ENCODE measurements around the gene ADAM8. TPM values are rescaled to one million over a fixed set of nuclear protein-coding genes. Genes with fewer than 3 reads are reported as not detected.

The ADAM8 gene
- total RNA-seq, 2 experiments from 2014 or later, result 10.0 to 16.3 TPM

DNA sequence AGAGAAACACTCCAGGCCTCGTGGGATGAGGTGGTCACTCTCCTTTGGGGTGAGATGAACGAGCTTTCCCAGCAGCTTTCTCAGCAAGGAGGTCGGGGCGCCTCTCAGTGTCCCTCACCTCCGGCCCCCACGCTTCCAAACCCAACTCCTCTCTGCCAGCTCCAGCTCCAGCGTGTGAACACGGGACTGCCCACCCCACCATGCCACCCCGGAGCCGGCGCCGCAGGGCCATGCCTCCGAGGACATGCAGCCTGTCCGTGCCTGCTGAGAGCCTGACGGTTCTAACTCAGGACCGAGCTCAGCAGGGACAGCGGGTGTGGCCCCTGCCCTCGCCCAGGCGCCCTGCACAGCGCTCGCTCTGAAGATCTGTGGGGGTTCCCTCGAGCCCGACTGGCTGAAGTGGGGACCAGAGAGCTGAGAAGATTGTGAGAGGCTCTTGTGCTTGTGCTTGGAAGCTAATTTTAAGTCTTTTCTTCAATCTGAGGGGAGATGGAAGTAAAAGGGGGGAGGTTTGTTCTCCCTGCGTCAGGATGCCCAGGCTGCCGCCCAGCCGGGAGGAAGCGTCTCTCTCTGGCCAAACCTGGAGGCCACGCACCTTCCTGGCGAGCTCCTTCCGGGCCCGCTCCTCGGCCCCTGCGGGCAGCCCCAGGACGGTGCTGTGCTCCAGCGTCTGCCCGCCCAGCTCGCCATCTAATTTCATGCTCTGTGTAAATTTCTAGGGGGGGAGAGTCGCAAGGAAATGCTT is 5.1 kb upstream of the ADAM8 start:
- Histone ChIP-seq H3K9me2 (ENCODE audit: insufficient read depth, low read length) (no peaks in the 10 kb centered on the region), H3K4me2 (ENCODE audit: low read length) (no peak overlapping the region), H4K20me1 (ENCODE audit: insufficient read depth, low read length) (no peaks in the 10 kb centered on the region), H3K79me2 (ENCODE audit: insufficient read depth, low read depth, low read length) (no peaks in the 10 kb centered on the region), H3K9me3 (ENCODE audit: low read length) (no peaks in the 10 kb centered on the region), H3K4me3 (ENCODE audit: low read depth, low read length, poor library complexity, severe bottlenecking) (no peak overlapping the region), H3K36me3 (ENCODE audit: insufficient read depth, low read length) (peaks cover 40% of the 10 kb centered on the region), H2AFZ (ENCODE audit: low read length) (no peak overlapping the region), H3K27ac (ENCODE audit: low read depth, low read length, poor library complexity, severe bottlenecking) (no peak overlapping the region), H3K4me1 (ENCODE audit: insufficient read depth, low read length, poor library complexity, severe bottlenecking) (peaks cover 22% of the 10 kb centered on the region)
- CTCF ChIA-PET (ENCODE audit: unreplicated experiment), result no interaction called here
- no TSS peak for BruUV-seq (replicated peaks)
- no peak for TF ChIP-seq EZH2phosphoT487 (IDR thresholded peaks at IDR 0.05; ENCODE audit: borderline replicate concordance, low read depth, low read length)
- TF ChIP-seq, protein P1, sequence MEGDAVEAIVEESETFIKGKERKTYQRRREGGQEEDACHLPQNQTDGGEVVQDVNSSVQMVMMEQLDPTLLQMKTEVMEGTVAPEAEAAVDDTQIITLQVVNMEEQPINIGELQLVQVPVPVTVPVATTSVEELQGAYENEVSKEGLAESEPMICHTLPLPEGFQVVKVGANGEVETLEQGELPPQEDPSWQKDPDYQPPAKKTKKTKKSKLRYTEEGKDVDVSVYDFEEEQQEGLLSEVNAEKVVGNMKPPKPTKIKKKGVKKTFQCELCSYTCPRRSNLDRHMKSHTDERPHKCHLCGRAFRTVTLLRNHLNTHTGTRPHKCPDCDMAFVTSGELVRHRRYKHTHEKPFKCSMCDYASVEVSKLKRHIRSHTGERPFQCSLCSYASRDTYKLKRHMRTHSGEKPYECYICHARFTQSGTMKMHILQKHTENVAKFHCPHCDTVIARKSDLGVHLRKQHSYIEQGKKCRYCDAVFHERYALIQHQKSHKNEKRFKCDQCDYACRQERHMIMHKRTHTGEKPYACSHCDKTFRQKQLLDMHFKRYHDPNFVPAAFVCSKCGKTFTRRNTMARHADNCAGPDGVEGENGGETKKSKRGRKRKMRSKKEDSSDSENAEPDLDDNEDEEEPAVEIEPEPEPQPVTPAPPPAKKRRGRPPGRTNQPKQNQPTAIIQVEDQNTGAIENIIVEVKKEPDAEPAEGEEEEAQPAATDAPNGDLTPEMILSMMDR (conservative IDR thresholded peaks at IDR 0.05; ENCODE audit: low read length), result no peak
- POLR2A ChIA-PET, result no interaction called here
- intact Hi-C loops (cut with micrococcal nuclease; ENCODE audit: unreplicated experiment), result no loop called here
- no peak for DNase-seq (ENCODE audit: low spot score)

DNA sequence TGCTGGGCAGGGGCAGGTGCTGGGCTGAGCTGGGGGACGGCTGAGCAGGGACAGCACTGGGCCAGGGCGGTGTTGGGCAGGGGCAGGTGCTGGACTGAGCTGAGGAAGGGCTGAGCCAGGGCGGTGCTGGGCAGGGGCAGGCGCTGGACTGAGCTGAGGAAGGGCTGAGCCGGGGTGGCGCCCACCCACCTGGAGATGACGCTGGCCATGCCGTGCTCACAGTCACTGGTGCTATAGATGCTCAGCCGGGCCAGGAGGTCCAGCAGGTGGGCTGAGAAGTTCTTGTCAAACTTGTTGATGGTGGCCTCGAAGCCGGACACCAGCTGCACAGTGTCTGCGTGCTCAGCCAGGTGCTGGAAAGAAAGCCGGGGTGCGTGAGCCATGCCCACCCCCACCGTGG is 4.4 kb upstream of the ADAM8 start:
- Histone ChIP-seq H3K4me1 (ENCODE audit: insufficient read depth, low read length, poor library complexity, severe bottlenecking) (peaks cover 30% of the 10 kb centered on the region), H3K36me3 (ENCODE audit: insufficient read depth, low read length) (peaks cover 33% of the 10 kb centered on the region), H3K9me2 (ENCODE audit: insufficient read depth, low read length) (no peaks in the 10 kb centered on the region), H3K4me2 (ENCODE audit: low read length) (no peak overlapping the region), H4K20me1 (ENCODE audit: insufficient read depth, low read length) (no peaks in the 10 kb centered on the region), H3K4me3 (ENCODE audit: low read depth, low read length, poor library complexity, severe bottlenecking) (no peak overlapping the region), H3K79me2 (ENCODE audit: insufficient read depth, low read depth, low read length) (no peaks in the 10 kb centered on the region), H3K9me3 (ENCODE audit: low read length) (no peaks in the 10 kb centered on the region), H3K27ac (ENCODE audit: low read depth, low read length, poor library complexity, severe bottlenecking) (no peak overlapping the region), H2AFZ (ENCODE audit: low read length) (no peak overlapping the region)
- no peak for DNase-seq (ENCODE audit: low spot score)
- TF ChIP-seq EZH2phosphoT487 (IDR thresholded peaks at IDR 0.05; ENCODE audit: borderline replicate concordance, low read depth, low read length), result no peak
- TF ChIP-seq, protein P1 (conservative IDR thresholded peaks at IDR 0.05; ENCODE audit: low read length), result no peak
- no TSS peak for BruUV-seq (replicated peaks)
- ChIA-PET POLR2A (no interaction called here), CTCF (ENCODE audit: unreplicated experiment) (no interaction called here)
- intact Hi-C loops (cut with micrococcal nuclease; ENCODE audit: unreplicated experiment), result no loop called here

- Histone ChIP-seq H3K9me2 (ENCODE audit: insufficient read depth, low read length) (no peaks in the 10 kb centered on the region), H3K27ac (ENCODE audit: low read depth, low read length, poor library complexity, severe bottlenecking) (no peak overlapping the region), H3K79me2 (ENCODE audit: insufficient read depth, low read depth, low read length) (no peaks in the 10 kb centered on the region), H3K36me3 (ENCODE audit: insufficient read depth, low read length) (peaks cover 28% of the 10 kb centered on the region), H2AFZ (ENCODE audit: low read length) (no peak overlapping the region), H3K4me1 (ENCODE audit: insufficient read depth, low read length, poor library complexity, severe bottlenecking) (peaks cover 35% of the 10 kb centered on the region), H3K4me3 (ENCODE audit: low read depth, low read length, poor library complexity, severe bottlenecking) (no peak overlapping the region), H4K20me1 (ENCODE audit: insufficient read depth, low read length) (no peaks in the 10 kb centered on the region), H3K9me3 (ENCODE audit: low read length) (no peaks in the 10 kb centered on the region), H3K4me2 (ENCODE audit: low read length) (no peak overlapping the region)
- no peak for DNase-seq (ENCODE audit: low spot score)
- BruUV-seq (replicated peaks), result no TSS peak
- TF ChIP-seq, protein P1 (conservative IDR thresholded peaks at IDR 0.05; ENCODE audit: low read length), result no peak
- TF ChIP-seq EZH2phosphoT487 (IDR thresholded peaks at IDR 0.05; ENCODE audit: borderline replicate concordance, low read depth, low read length), result no peak
- ChIA-PET CTCF (ENCODE audit: unreplicated experiment) (interaction anchor here (0.6 kb wide), 1 partner anchor 26 kb away, joined by 3 read pairs; no protein-coding TSS in a partner anchor), POLR2A (no interaction called here)
- intact Hi-C loops (cut with micrococcal nuclease; ENCODE audit: unreplicated experiment), result no loop called here
These were observed 3.9 kb upstream of the ADAM8 start for GRCh38 chr10:133280391-133281059.

All from OCI-LY7 (cell line).